Activated naive CD8-positive, alpha-beta T cell treated with anti-CD3 and anti-CD28 coated beads for 36 hours (primary cell): ENCODE measurements around the gene ATP2A3. TPM values are rescaled to one million over a fixed set of nuclear protein-coding genes. Genes with fewer than 3 reads are reported as not detected.

Experiments used
- DNase-seq: peaks from one replicate; pipeline ENCODE4 v3.0.0; 2021
- H3K27ac Mint-ChIP-seq: one replicate; pipeline ENCODE4 v1.8.0; 2022; ENCODE audit warnings: mild to moderate bottlenecking, moderate library complexity, mixed read lengths
- H3K27me3 Mint-ChIP-seq: one replicate; pipeline ENCODE4 v1.8.0; 2022; ENCODE audit warnings: mild to moderate bottlenecking, mixed read lengths
- H3K36me3 Mint-ChIP-seq: one replicate; pipeline ENCODE4 v1.8.0; 2021; ENCODE audit warnings: mild to moderate bottlenecking, mixed read lengths
- H3K4me1 Mint-ChIP-seq: one replicate; pipeline ENCODE4 v1.8.0; 2021; ENCODE audit warnings: mixed read lengths
- H3K4me3 Mint-ChIP-seq: one replicate; pipeline ENCODE4 v1.8.0; 2022; ENCODE audit warnings: mild to moderate bottlenecking, moderate library complexity, mixed read lengths
- H3K9me3 Mint-ChIP-seq: one replicate; pipeline ENCODE4 v1.8.0; 2022; ENCODE audit warnings: mixed read lengths
- total RNA-seq, 2 experiments: library from RNA; stranded (reverse); gene quantifications; one replicate each; pipeline ENCODE4 v1.2.3, GENCODE V29; 2021

ATP2A3 gene
- total RNA-seq, 2 experiments from 2014 or later = 85.7 to 89.9 TPM

DNA sequence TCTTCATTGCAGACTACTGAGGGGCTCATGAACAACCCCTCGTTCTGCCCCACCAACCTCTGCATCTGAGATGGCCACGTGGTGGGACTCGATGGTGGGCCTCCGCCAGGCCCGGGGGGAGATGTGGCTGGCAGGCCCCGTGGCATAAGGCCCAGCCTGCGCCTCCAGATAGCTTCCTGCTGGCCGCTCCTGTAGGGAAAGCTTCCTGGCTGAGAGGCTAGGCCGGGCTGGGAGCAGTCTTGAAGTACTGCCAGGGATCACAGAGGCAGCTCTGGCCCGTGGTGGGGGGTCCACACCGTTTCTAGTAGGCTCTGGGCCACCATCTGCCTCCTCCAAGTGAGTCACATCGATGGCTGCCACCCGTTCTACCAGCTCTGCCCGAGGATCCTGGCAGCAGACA lies 79.0 kb downstream of the ATP2A3 start:
- H3K4me3 Mint-ChIP-seq = no peak overlapping the region
- H3K27ac Mint-ChIP-seq = no peak overlapping the region
- H3K36me3 Mint-ChIP-seq = no peaks in the 10 kb centered on the region

DNA sequence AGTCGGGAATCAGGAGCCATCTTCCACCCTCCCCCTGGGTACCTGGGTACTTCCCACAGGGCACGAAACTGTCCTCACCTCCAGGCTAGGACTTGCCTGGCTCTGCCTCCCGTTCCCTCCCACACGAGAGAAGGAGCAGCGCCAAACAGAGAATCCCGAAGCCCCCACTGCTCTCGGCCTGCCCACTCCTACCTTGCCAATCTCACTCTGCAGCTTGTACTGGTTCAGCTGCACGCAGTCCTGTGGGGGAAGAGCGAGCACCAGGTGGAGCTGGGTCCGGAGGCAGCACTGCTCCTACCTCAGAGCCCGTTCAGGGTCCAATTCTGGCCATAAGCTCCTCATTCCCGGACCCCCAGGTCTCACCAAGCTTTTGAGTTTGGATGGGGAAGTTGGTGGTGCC lies 80.0 kb downstream of the ATP2A3 start:
- Mint-ChIP-seq H3K27me3 (no peaks in the 10 kb centered on the region), H3K36me3 (no peaks in the 10 kb centered on the region), H3K4me1 (peaks cover 19% of the 10 kb centered on the region), H3K4me3 (no peak overlapping the region), H3K27ac (no peak overlapping the region), H3K9me3 (no peaks in the 10 kb centered on the region)
- DNase-seq = no peak

More for the DNA sequence above, 79.0 kb downstream of the ATP2A3 start:
- DNase-seq = no peak
- H3K9me3 Mint-ChIP-seq = no peaks in the 10 kb centered on the region
- no peaks in the 10 kb centered on the region for H3K27me3 Mint-ChIP-seq
- H3K4me1 Mint-ChIP-seq = peaks cover 21% of the 10 kb centered on the region

DNA sequence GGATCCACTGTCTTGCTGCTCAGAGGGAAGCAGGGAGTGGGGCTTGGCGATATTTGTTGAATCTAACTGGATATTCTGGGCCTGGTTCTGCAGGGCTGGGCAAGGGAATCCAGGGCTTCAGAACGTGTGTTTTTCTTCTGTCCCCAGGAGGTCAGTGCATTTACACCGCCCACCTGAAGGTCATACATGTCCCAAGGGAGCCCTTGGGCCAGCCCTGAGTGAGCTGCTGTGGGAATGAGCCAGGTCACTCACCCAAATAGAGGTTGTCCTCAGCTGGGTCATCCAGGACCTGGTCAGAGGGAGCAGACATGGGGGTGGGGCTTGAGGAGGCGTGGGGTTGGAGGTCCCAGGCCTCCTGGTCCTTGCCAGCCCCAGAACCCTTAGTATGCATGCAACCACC lies 82.0 kb downstream of the ATP2A3 start:
- H3K4me1 Mint-ChIP-seq = peaks cover 11% of the 10 kb centered on the region
- DNase-seq = no peak
- no peak overlapping the region for H3K4me3 Mint-ChIP-seq
- no peaks in the 10 kb centered on the region for H3K36me3 Mint-ChIP-seq
- H3K27ac Mint-ChIP-seq = no peak overlapping the region
- no peaks in the 10 kb centered on the region for H3K9me3 Mint-ChIP-seq
- H3K27me3 Mint-ChIP-seq = no peaks in the 10 kb centered on the region

DNA sequence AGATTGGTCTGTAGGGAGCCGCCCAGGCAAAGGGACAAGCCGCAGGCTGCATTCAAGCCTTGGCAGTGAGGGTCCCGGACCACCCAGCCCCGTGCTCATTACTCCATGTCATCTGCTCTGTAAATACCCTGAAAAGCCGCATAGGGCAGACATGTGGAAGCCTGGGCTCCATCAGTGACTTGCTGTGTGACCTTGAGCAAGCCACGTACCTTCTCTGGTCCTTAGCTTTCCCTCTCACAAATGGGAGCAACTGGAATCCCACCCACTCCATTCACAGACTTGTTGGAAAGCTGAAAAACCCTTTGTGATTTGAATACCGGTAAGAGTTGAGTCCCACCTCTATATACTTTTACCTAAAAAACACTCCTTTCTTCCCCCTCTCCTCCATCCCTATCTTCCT lies 83.3 kb downstream of the ATP2A3 start:
- DNase-seq = no peak
- H3K36me3 Mint-ChIP-seq = no peaks in the 10 kb centered on the region
- no peaks in the 10 kb centered on the region for H3K4me1 Mint-ChIP-seq
- no peaks in the 10 kb centered on the region for H3K9me3 Mint-ChIP-seq
- no peak overlapping the region for H3K27ac Mint-ChIP-seq
- H3K27me3 Mint-ChIP-seq = no peaks in the 10 kb centered on the region
- no peak overlapping the region for H3K4me3 Mint-ChIP-seq

DNA sequence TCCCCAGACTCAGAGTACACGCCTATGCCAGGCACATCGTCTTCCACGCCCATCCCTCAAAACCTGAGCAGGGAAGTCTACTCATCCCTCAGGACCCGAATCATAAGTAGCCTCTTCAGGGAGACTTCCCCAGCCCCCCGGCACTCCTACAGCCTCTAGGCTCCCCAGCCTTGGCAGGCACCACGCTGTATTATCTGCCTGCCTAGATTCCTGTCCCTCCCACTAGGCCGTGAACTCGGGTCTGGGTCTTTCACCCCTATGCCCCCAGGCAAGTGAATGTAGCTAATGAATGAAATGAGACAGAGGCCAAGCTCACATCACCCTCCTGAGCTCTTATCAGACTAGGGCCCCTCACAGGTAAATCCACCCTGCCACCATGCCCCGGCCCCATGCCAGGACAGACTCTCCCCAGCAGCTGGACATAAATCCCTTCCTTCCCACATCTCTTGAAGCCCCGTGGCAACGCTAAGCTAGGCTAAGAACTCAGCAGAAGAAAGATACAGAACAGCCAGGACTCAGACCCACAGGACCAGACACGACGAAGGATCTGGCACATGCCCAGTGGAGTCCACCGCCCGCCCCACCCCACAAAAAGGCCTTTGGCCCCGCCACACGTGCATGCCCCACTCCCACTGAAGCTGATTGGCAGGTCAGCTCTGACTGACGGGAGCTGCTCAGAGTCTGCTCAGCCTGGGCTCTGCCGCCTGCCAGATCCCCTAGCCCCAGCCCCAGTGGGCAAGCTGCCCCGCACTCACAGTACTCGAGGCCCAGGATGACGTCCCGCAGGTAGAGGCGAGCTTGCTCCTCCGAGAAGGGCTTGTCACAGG lies 84.4 kb downstream of the ATP2A3 start:
- peaks cover 1% of the 10 kb centered on the region for H3K36me3 Mint-ChIP-seq
- no peaks in the 10 kb centered on the region for H3K27me3 Mint-ChIP-seq
- H3K9me3 Mint-ChIP-seq = no peaks in the 10 kb centered on the region
- no peak for DNase-seq
- H3K27ac Mint-ChIP-seq = no peak overlapping the region
- no peak overlapping the region for H3K4me3 Mint-ChIP-seq
- no peaks in the 10 kb centered on the region for H3K4me1 Mint-ChIP-seq

DNA sequence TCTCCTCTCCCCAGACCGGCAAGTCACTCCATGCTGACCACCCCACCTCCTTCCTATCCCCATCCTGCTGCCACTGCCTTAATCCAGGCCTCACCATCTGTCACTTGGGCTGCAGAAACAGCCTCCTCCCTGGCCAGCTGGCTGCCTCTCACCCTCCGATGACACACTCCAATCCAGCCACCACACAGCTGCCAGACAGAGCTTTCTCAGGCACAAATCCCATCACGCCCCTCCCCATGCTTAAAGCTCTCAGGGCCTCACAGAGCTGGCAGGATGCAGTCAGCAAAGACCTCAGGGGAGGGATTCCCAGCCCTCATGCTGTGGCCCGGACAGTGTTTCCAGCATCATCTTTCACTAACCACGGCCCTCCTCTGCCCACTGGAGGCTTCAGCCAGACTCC lies 85.1 kb downstream of the ATP2A3 start:
- H3K27ac Mint-ChIP-seq = no peak overlapping the region
- peaks cover 1% of the 10 kb centered on the region for H3K36me3 Mint-ChIP-seq
- H3K27me3 Mint-ChIP-seq = no peaks in the 10 kb centered on the region
- H3K9me3 Mint-ChIP-seq = no peaks in the 10 kb centered on the region
- no peaks in the 10 kb centered on the region for H3K4me1 Mint-ChIP-seq
- no peak overlapping the region for H3K4me3 Mint-ChIP-seq
- no peak for DNase-seq

DNA sequence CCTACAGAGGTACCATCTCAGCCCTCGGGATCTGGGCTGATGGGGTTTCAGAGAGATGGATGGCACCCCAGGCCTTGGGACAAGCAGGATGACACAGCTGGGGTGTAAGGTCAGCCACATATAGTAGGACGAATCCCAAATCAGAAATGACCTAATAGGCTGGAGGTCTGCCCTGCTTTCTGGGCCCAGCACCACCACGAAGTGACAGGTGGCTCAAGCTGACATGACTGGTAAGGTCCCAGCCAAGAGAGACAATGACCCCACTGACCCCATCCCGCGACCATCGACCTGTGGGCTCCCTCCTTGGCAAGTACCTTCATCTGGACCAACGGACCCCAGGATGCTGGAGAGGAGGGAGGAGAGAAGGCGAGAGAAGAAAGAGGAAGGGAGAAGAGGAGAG lies 87.0 kb downstream of the ATP2A3 start:
- no peaks in the 10 kb centered on the region for H3K4me1 Mint-ChIP-seq
- H3K27me3 Mint-ChIP-seq = no peaks in the 10 kb centered on the region
- H3K27ac Mint-ChIP-seq = no peak overlapping the region
- H3K9me3 Mint-ChIP-seq = no peaks in the 10 kb centered on the region
- DNase-seq = no peak
- no peak overlapping the region for H3K4me3 Mint-ChIP-seq
- peaks cover 1% of the 10 kb centered on the region for H3K36me3 Mint-ChIP-seq

DNA sequence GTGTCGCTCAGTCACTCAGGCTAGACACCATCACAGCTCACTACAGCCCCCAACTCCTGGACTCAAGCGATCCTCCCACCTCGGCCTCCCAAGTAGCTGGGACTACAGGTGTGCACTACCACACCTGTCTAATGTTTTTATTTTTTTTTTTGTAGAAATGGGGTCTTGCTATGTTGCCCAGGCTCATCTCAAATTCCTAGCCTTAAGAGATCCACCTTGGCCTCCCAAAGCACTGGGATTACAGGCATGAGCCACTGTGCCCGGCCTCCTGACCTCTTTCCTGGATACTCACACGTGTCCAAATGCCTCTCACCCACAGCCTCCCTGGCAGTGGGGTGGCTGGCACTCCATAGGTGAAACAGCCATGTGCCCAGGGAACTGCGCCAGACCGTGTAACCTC lies 88.9 kb downstream of the ATP2A3 start:
- Mint-ChIP-seq H3K27ac (no peak overlapping the region), H3K4me1 (no peaks in the 10 kb centered on the region), H3K9me3 (no peaks in the 10 kb centered on the region), H3K36me3 (peaks cover 4% of the 10 kb centered on the region), H3K27me3 (no peaks in the 10 kb centered on the region), H3K4me3 (no peak overlapping the region)
- DNase-seq = no peak

Other genes starting within 250 kb of the ATP2A3 start
- 10 to 100 TPM; 23.8 to 24.6 TPM for gene HASPIN, start 240.5 kb downstream of the ATP2A3 start, total RNA-seq
- 10 to 100 TPM; 24.9 to 29.8 TPM for gene ITGAE, start 163.2 kb downstream of the ATP2A3 start, total RNA-seq
- gene NCBP3, start 118.2 kb downstream of the ATP2A3 start, total RNA-seq = 10 to 100 TPM; 39.9 to 41.1 TPM
- gene CAMKK1, start 71.4 kb downstream of the ATP2A3 start, total RNA-seq = 1 to 10 TPM; 4.8 to 5.0 TPM
- gene P2RX1, start 48.0 kb downstream of the ATP2A3 start, total RNA-seq = under 1 TPM; 0.45 to 0.54 TPM
- gene ZZEF1, start 178.6 kb upstream of the ATP2A3 start, total RNA-seq = 10 to 100 TPM; 23.7 to 27.0 TPM
- gene CYB5D2, start 178.8 kb upstream of the ATP2A3 start, total RNA-seq = 10 to 100 TPM; 11.0 to 11.6 TPM